Panc1 (cell line): ENCODE measurements around the gene IGFBP6. TPM values are rescaled to one million over a fixed set of nuclear protein-coding genes. Genes with fewer than 3 reads are reported as not detected.

Experiments
- ATAC-seq: fragments of 200-7000 bp; cut with Tn5 transposase; 2 replicates; pipeline ENCODE4 v1.9.1; 2020; ENCODE audit warnings: mild to moderate bottlenecking, moderate library complexity
- BruUV-seq: library from RNA; stranded (reverse); fragments of 400-500 nt; replicated peaks from 2 replicates; lab custom pipeline; 2021; lab: Mats Ljungman, UMichigan
- CTCF ChIA-PET: fragments of 300-600 bp; sonication (Branson Sonifier 250); formaldehyde crosslinking; loops from one replicate; lab custom pipeline; 2022; ENCODE audit warnings: antibody characterized with exemption; lab: Charles Lee
- POLR2A ChIA-PET: fragments of 300-600 bp; sonication (Branson Sonifier 250); formaldehyde crosslinking; loops from one replicate; lab custom pipeline; 2022; ENCODE audit warnings: antibody characterized with exemption; lab: Charles Lee
- DNase-seq: peaks from one replicate; pipeline ENCODE4 v3.0.0-alpha.2; 2010; ENCODE audit warnings: low read depth, low spot score
- H3K27ac ChIP-seq: 2 replicates; pipeline ENCODE4 v1.5.1; 2011; ENCODE audit warnings: mild to moderate bottlenecking, low read length, inconsistent platforms
- H3K27me3 ChIP-seq: fragments of 200-500 bp; sonication (Bioruptor generic); 2 replicates; pipeline ENCODE4 v1.6.0; 2014; ENCODE audit warnings: low read length, inconsistent platforms; ENCODE audit not compliant: control insufficient read depth, insufficient read depth
- H3K36me3 ChIP-seq: fragments of 200-500 bp; sonication (Bioruptor generic); 2 replicates; pipeline ENCODE4 v1.5.1; 2014; ENCODE audit warnings: inconsistent platforms, mild to moderate bottlenecking, low read length, moderate library complexity; ENCODE audit not compliant: control insufficient read depth, insufficient read depth
- H3K4me1 ChIP-seq: 2 replicates; pipeline ENCODE4 v1.5.1; 2011; ENCODE audit warnings: inconsistent platforms, mild to moderate bottlenecking, low read length, moderate library complexity; ENCODE audit not compliant: control insufficient read depth, insufficient read depth
- H3K4me3 ChIP-seq, 2 experiments: 2 replicates each; pipeline ENCODE4 v1.5.1; 2011 to 2012; ENCODE audit warnings: low read depth in 2 of 2, low read length in 2 of 2, mild to moderate bottlenecking in 2 of 2, inconsistent platforms in 1 of 2, moderate library complexity in 1 of 2
- H3K9me3 ChIP-seq: fragments of 200-500 bp; sonication (Bioruptor generic); 2 replicates; pipeline ENCODE4 v1.5.1; 2014; ENCODE audit warnings: low read depth, mild to moderate bottlenecking, inconsistent platforms, low read length, moderate library complexity; ENCODE audit not compliant: control insufficient read depth, insufficient read depth
- POLR2AphosphoS5 ChIP-seq: IDR thresholded peaks from 2 replicates; pipeline ENCODE4 v1.6.1; 2012; ENCODE audit warnings: mild to moderate bottlenecking, low read depth, low read length, moderate library complexity
- REST ChIP-seq, 2 experiments: IDR thresholded peaks; 2 replicates each; pipeline ENCODE4 v1.6.1; 2011 to 2012; ENCODE audit warnings: low read depth in 2 of 2, control low read depth in 1 of 2, low read length in 1 of 2, mild to moderate bottlenecking in 1 of 2, moderate library complexity in 1 of 2; ENCODE audit not compliant: insufficient read depth in 1 of 2
- SIN3A ChIP-seq: IDR thresholded peaks from 2 replicates; pipeline ENCODE4 v1.6.1; 2012; ENCODE audit warnings: low read depth, mild to moderate bottlenecking, low read length, moderate library complexity, borderline replicate concordance; ENCODE audit not compliant: insufficient read depth
- TCF7L2 ChIP-seq: IDR thresholded peaks from 2 replicates; pipeline ENCODE4 v1.6.1; 2011; ENCODE audit warnings: mild to moderate bottlenecking, low read depth, low read length, inconsistent platforms
- in situ Hi-C: cut with HindIII; loops from 2 replicates; pipeline ENCODE4 v1.10.0; 2016; ENCODE audit warnings: low sequenced_read_pairs, low pct_unique_long_range_greater_than_20kb
- intact Hi-C: fragments of 100-400 bp; cut with micrococcal nuclease; formaldehyde crosslinking; loops from one replicate; pipeline ENCODE4 v1.10.0; 2022; ENCODE audit not compliant: unreplicated experiment
- total RNA-seq: library from RNA; stranded (reverse); gene quantifications from one replicate; pipeline ENCODE4 v1.2.1, GENCODE V29; 2021; ENCODE audit not compliant: unreplicated experiment
- TF ChIP-seq, protein P1 (sequence below): fragments of 450-650 bp; IDR thresholded peaks from 2 replicates; pipeline ENCODE4 v1.5.1; 2017; ENCODE audit warnings: mild to moderate bottlenecking

The IGFBP6 gene
- total RNA-seq, 1 experiment from 2014 or later: 4.7 TPM

GRCh38 chr12:53061404-53062010, 36.0 kb upstream of the IGFBP6 start:
- Histone ChIP-seq H3K4me1 (peaks cover 13% of the 10 kb centered on the region), H3K27ac (0 out of 2 replicates have a peak overlapping the region, but pooled peaks have one; percentile 12), H3K9me3 (no peaks in the 10 kb centered on the region), H3K27me3 (no peaks in the 10 kb centered on the region), H3K4me3 (no peak overlapping the region), H3K36me3 (no peaks in the 10 kb centered on the region; the same call in 1 of the 2 replicates)
- TF ChIP-seq TCF7L2 (no peak), POLR2AphosphoS5 (no peak; the same call in 1 of the 2 replicates), SIN3A (no peak), REST (IDR thresholded peaks at IDR 0.05; ENCODE audit: insufficient read depth in 1 of 2, low read depth in 2 of 2, low read length in 1 of 2) (no peak)
- TF ChIP-seq, protein P1, sequence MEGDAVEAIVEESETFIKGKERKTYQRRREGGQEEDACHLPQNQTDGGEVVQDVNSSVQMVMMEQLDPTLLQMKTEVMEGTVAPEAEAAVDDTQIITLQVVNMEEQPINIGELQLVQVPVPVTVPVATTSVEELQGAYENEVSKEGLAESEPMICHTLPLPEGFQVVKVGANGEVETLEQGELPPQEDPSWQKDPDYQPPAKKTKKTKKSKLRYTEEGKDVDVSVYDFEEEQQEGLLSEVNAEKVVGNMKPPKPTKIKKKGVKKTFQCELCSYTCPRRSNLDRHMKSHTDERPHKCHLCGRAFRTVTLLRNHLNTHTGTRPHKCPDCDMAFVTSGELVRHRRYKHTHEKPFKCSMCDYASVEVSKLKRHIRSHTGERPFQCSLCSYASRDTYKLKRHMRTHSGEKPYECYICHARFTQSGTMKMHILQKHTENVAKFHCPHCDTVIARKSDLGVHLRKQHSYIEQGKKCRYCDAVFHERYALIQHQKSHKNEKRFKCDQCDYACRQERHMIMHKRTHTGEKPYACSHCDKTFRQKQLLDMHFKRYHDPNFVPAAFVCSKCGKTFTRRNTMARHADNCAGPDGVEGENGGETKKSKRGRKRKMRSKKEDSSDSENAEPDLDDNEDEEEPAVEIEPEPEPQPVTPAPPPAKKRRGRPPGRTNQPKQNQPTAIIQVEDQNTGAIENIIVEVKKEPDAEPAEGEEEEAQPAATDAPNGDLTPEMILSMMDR: peak; percentile 71
- DNase-seq (no peak), ATAC-seq (peak; percentile 65)
- intact Hi-C loops: loop anchor here (10.0 kb wide), 1 partner anchor 93 kb away; no protein-coding TSS in a partner anchor
- ChIA-PET POLR2A (no interaction called here), CTCF (interaction anchor here (1.3 kb wide), 1 partner anchor 13 kb away, joined by 3 read pairs; no protein-coding TSS in a partner anchor)
- in situ Hi-C loops: no loop called here
- no TSS peak for BruUV-seq

GRCh38 chr12:53062011-53062961, 35.2 kb upstream of the IGFBP6 start:
- POLR2A ChIA-PET: no interaction called here
- no peaks in the 10 kb centered on the region for H3K27me3 ChIP-seq
- intact Hi-C loops: loop anchor here (10.0 kb wide), 1 partner anchor 93 kb away; no protein-coding TSS in a partner anchor
- H3K36me3 ChIP-seq: no peaks in the 10 kb centered on the region; the same call in 1 of the 2 replicates
- no peak for DNase-seq
- no peak overlapping the region; the same call in 1 of the 2 replicates for H3K27ac ChIP-seq
- in situ Hi-C loops: no loop called here
- peaks cover 13% of the 10 kb centered on the region for H3K4me1 ChIP-seq
- no TSS peak for BruUV-seq
- no peak for ATAC-seq
- CTCF ChIA-PET: interaction anchor here (0.5 to 1.3 kb wide), 2 partner anchors 14 to 415 kb away, joined by 3 to 5 read pairs; no protein-coding TSS in a partner anchor
- no peak overlapping the region for H3K4me3 ChIP-seq
- H3K9me3 ChIP-seq: no peaks in the 10 kb centered on the region
- TF ChIP-seq, protein P1: peak; percentile 28; the same call in 1 of the 2 replicates
- no peak for TF ChIP-seq REST (IDR thresholded peaks at IDR 0.05; ENCODE audit: insufficient read depth in 1 of 2, low read depth in 2 of 2, low read length in 1 of 2)
